Pancreas (tissue), 8 donors: ENCODE measurements around the gene EIF2AK3. TPM values are rescaled to one million over a fixed set of nuclear protein-coding genes. Genes with fewer than 3 reads are reported as not detected.

Source experiments
- polyA plus RNA-seq, 2 donors: library from polyadenylated mRNA; stranded (reverse); fragments of 200-250 nt; gene quantifications; one replicate each; pipeline ENCODE4 v1.2.3, GENCODE V29; 2013
- total RNA-seq, 6 donors: library from RNA; stranded (reverse); fragmentation: NEBNext Ultra II Directional in 4 of 6; extraction: Animal tissue kit (Norgen Biotek cat#: 25700) in 4 of 6; gene quantifications; one replicate each; pipeline versions ENCODE4 v1.2.1 to v1.2.4, GENCODE V29; 2021 to 2023
- donor health status: healthy with polysubstance abuse.
- donor health status: DM: no; HTN: no; CAD: no; lungs with moderate emphysema.
- donor health status: DM: no; HTN: no; CAD: no.
- donor health status: Bipolar disorder and iron deficiency.
- donor health status: DM: yes; HTN: yes; CAD: no.
- donor health status: DM: no; HTN: no; CAD: no.
- donor health status: DM: no; HTN: no; CAD: no.
- donor health status: DM: yes; HTN: yes; CAD: no.

Gene EIF2AK3
- total and polyA plus RNA-seq, 8 donors, result 6.2 to 58.4 (median 25.5) TPM

Other genes with a start within 250 kb of the EIF2AK3 start
- not detected for gene FOXI3, start 174.8 kb downstream of the EIF2AK3 start, total RNA-seq
- not detected for gene FOXI3, start 174.8 kb downstream of the EIF2AK3 start, polyA plus RNA-seq
- gene RPIA, start 64.2 kb upstream of the EIF2AK3 start, total RNA-seq, result 10 to 100 TPM in 4 of 6 donors, 1 to 10 TPM in 2; 8.5 to 11.4 (median 10.3) TPM
- gene RPIA, start 64.2 kb upstream of the EIF2AK3 start, polyA plus RNA-seq, result 10 to 100 TPM; 10.0 to 15.4 TPM